Measurements from ENCODE around the gene PPP1R16B. TPM values are rescaled to one million over a fixed set of nuclear protein-coding genes. Genes with fewer than 3 reads are reported as not detected.
A peak's percentile ranks its signal among the peaks of the same experiment; 100 is the strongest.

The PPP1R16B gene
- total and polyA plus RNA-seq, 4 experiments from 2014 or later, result 17.3 to 55.1 (median 45.5) TPM

DNA sequence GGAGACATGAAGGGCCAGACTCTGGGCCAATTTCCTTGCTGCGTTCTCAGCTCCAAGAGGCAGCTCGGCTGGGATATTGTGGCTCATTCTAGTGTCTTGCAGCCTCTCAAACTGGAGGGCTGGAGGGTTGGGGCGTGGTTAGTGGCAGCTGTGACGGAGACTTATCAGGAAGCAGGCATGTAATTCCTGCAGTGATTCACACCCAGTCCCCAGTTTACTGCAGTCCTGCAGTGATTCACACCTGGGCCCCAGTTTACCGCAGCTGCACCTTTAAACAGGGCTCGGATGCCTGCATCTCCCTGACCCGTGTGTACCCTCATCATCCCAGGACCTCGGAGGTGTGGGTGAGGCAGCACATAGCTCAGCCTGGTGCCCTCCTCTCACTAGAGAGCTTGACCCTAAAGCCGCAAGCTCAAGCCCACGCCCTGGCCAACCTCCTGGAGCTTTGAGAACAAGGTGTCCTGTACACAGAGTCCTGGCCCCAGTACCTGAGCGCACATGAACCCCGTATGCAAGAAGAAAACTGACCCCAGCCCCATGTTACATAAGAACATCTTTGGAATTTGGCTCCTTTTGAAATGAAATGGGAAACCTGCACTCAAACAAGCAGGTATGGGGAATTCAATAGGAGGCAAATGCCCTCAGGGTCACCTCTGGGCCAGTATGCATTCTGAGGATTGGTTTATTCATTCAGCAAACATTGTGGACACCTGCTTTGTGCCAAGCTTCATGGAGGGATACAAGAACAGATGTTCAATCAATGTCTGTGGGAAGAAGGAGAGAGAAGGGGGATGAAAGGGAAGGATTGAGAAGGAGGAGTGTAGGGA, 65.4 kb downstream of the PPP1R16B start:
- no peaks in the 10 kb centered on the region for H3K9me3 Mint-ChIP-seq
- H3K4me1 Mint-ChIP-seq, result peaks cover 56 to 84% (median 68%) of the 10 kb centered on the region in 4 donors
- ChIA-PET POLR2A (ENCODE audit: partially characterized antibody) (interaction anchor here (7.2 to 8.0 kb wide), 2 partner anchors 29 to 64 kb away, joined by 185 to 196 read pairs; partner anchors contain the start of gene PPP1R16B), CTCF (ENCODE audit: partially characterized antibody) (interaction anchor here (0.9 to 15.8 kb wide), 5 partner anchors 10 to 66 kb away, joined by 3 to 159 read pairs (median 5); partner anchors contain the start of gene PPP1R16B)
- no peak overlapping the region for H3K4me3 ChIP-seq (ENCODE audit: low read length in 2 of 2)
- H3K27ac ChIP-seq (ENCODE audit: low read depth, low read length), result peak overlapping the region; percentile 24
- peaks cover 3 to 22% of the 10 kb centered on the region in 2 donors for H3K36me3 Mint-ChIP-seq
- peaks cover 60% of the 10 kb centered on the region for H3K4me1 ChIP-seq (ENCODE audit: insufficient read depth, low read length)
- H3K9me3 ChIP-seq (ENCODE audit: control insufficient read depth in 1 of 2, low read length in 2 of 2), result no peaks in the 10 kb centered on the region
- H3K27ac Mint-ChIP-seq, result peak overlapping the region; percentile 78 to 100 (median 91)
- peak overlapping the region; percentile 55 to 78 (median 62) for H3K4me3 Mint-ChIP-seq
- no peaks in the 10 kb centered on the region for H3K36me3 ChIP-seq (ENCODE audit: insufficient read depth, low read length)
- no peaks in the 10 kb centered on the region for H3K27me3 Mint-ChIP-seq
- DNase-seq, result peak in 1 of 5 donors; percentile 64
- no peaks in the 10 kb centered on the region for H3K27me3 ChIP-seq (ENCODE audit: insufficient read depth, low read length)
- intact Hi-C loops (cut with micrococcal nuclease), result no loop called here

DNA sequence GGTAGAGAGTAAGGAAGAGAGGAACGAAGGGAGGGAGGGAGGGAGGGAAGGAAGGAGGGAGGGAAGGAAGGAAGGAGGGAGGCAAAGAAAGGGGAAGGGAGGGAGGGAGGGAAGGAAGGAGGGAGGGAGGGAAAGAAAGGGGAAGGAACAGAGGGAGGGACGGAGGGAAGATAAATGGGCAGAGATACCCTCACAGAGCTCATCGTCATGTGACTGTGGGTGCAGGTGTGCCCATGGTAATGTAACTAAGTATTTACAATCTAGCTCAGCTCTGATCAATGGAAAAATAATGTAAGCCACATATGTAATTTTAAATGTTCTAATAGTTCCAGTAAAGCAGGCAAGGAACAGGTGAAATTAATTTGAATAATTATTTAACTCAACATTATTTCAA, 66.1 kb downstream of the PPP1R16B start:
- Histone ChIP-seq H3K9me3 (ENCODE audit: control insufficient read depth in 1 of 2, low read length in 2 of 2) (no peaks in the 10 kb centered on the region), H3K27ac (ENCODE audit: low read depth, low read length) (no peak overlapping the region), H3K27me3 (ENCODE audit: insufficient read depth, low read length) (no peaks in the 10 kb centered on the region), H3K4me1 (ENCODE audit: insufficient read depth, low read length) (peaks cover 66% of the 10 kb centered on the region), H3K36me3 (ENCODE audit: insufficient read depth, low read length) (no peaks in the 10 kb centered on the region), H3K4me3 (ENCODE audit: low read length in 2 of 2) (no peak overlapping the region)
- Mint-ChIP-seq H3K36me3 (peaks cover 3 to 22% of the 10 kb centered on the region in 2 donors), H3K4me3 (peak overlapping the region in 6 of 8 donors; percentile 46 to 84 (median 72)), H3K27me3 (no peaks in the 10 kb centered on the region), H3K4me1 (peaks cover 61 to 89% (median 73%) of the 10 kb centered on the region in 4 donors), H3K9me3 (no peaks in the 10 kb centered on the region), H3K27ac (peak overlapping the region in 6 of 7 donors; percentile 36 to 100 (median 92))
- intact Hi-C loops (cut with micrococcal nuclease), result no loop called here
- DNase-seq, result no peak
- ChIA-PET POLR2A (ENCODE audit: partially characterized antibody) (interaction anchor here (5.4 to 8.0 kb wide), 3 partner anchors 21 to 65 kb away, joined by 59 to 196 read pairs (median 185); partner anchors contain the start of gene PPP1R16B), CTCF (ENCODE audit: partially characterized antibody) (interaction anchor here (0.9 to 15.8 kb wide), 7 partner anchors 11 to 66 kb away, joined by 3 to 159 read pairs (median 5); partner anchors contain the start of gene PPP1R16B)

DNA sequence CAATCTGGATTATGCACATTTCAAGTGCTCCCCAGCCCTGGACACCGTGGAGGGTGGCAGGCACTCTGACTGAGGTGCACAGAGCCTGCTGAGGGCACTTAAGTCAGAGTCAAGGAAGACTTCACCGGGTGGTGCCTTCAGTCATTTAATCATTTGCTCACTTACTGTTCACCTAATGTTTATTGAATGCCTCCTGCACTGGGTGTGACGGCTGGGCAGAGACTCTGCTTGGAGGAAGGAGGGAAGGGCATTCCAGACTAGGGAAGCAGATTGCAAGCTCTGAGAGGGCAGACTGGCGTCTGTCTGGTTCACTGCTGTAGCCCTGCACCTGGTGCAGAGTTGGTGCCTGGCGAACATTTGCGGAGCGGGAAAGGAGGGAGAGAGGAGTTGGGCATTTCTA, 66.5 kb downstream of the PPP1R16B start:
- CTCF ChIA-PET (ENCODE audit: partially characterized antibody), result interaction anchor here (1.6 to 15.8 kb wide), 6 partner anchors 11 to 120 kb away, joined by 4 to 159 read pairs (median 21); partner anchors contain the start of gene PPP1R16B
- intact Hi-C loops (cut with micrococcal nuclease), result loop anchor here (2.0 kb wide), 1 partner anchor 13 kb away; no protein-coding TSS in a partner anchor

DNA sequence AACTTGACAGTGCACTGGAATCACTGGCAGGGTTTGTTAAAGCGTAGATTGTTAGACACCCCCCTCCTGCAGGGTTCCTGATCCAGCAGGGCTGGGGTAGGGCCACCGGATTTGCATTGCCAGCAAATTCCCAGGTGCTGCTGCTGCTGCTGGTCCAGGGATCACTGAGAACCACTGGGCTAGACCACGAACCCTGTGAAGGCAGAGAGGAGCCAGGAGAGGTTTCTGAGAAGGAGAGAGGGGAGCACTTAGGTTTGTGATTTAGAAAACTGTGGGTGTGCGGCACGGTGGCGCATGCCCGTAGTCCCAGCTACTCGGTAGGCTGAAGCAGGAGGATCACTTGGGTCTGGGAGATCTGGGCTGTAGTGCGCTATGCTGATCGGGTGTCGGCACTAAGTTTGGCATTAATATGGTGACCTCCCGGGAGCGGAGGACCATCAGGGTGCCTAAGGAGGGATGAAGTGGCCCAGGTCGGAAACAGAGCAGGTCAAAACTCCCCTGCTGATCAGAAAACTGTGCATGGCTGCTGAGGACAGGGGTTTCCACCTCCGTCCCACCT, 67.1 kb downstream of the PPP1R16B start:
- ChIA-PET POLR2A (ENCODE audit: partially characterized antibody) (interaction anchor here (0.5 to 8.0 kb wide), 10 partner anchors 10 to 122 kb away, joined by 3 to 196 read pairs (median 10); partner anchors contain the start of genes DHX35 and PPP1R16B), CTCF (ENCODE audit: partially characterized antibody) (interaction anchor here (1.5 to 15.8 kb wide), 7 partner anchors 12 to 121 kb away, joined by 4 to 159 read pairs (median 6); partner anchors contain the start of gene PPP1R16B)
- peaks cover 3 to 20% of the 10 kb centered on the region in 2 donors for H3K36me3 Mint-ChIP-seq
- H3K4me3 Mint-ChIP-seq, result peak overlapping the region; percentile 78 to 97 (median 90)
- peaks cover 61 to 92% (median 78%) of the 10 kb centered on the region in 4 donors for H3K4me1 Mint-ChIP-seq
- Histone ChIP-seq H3K4me1 (ENCODE audit: insufficient read depth, low read length) (peaks cover 74% of the 10 kb centered on the region), H3K27me3 (ENCODE audit: insufficient read depth, low read length) (no peaks in the 10 kb centered on the region), H3K36me3 (ENCODE audit: insufficient read depth, low read length) (no peaks in the 10 kb centered on the region), H3K27ac (ENCODE audit: low read depth, low read length) (peak overlapping the region; percentile 75), H3K9me3 (ENCODE audit: control insufficient read depth in 1 of 2, low read length in 2 of 2) (no peaks in the 10 kb centered on the region), H3K4me3 (ENCODE audit: low read length in 2 of 2) (peak overlapping the region; percentile 18 to 45)
- H3K27me3 Mint-ChIP-seq, result no peaks in the 10 kb centered on the region
- no peaks in the 10 kb centered on the region for H3K9me3 Mint-ChIP-seq
- peak overlapping the region; percentile 97 to 100 (median 99) for H3K27ac Mint-ChIP-seq
- intact Hi-C loops (cut with micrococcal nuclease), result loop anchor here (1.0 to 2.0 kb wide), 2 partner anchors 9 to 14 kb away; no protein-coding TSS in a partner anchor
- no peak for DNase-seq

More for the DNA sequence above, 66.5 kb downstream of the PPP1R16B start:
- H3K4me1 ChIP-seq (ENCODE audit: insufficient read depth, low read length), result peaks cover 71% of the 10 kb centered on the region
- POLR2A ChIA-PET (ENCODE audit: partially characterized antibody), result interaction anchor here (1.3 to 8.0 kb wide), 7 partner anchors 9 to 90 kb away, joined by 4 to 196 read pairs (median 59); partner anchors contain the start of genes DHX35 and PPP1R16B
- H3K36me3 ChIP-seq (ENCODE audit: insufficient read depth, low read length), result no peaks in the 10 kb centered on the region
- peaks cover 3 to 19% of the 10 kb centered on the region in 2 donors for H3K36me3 Mint-ChIP-seq
- no peaks in the 10 kb centered on the region for H3K27me3 ChIP-seq (ENCODE audit: insufficient read depth, low read length)
- H3K27ac ChIP-seq (ENCODE audit: low read depth, low read length), result peak overlapping the region; percentile 75
- H3K27ac Mint-ChIP-seq, result peak overlapping the region; percentile 97 to 100 (median 99)
- no peaks in the 10 kb centered on the region for H3K9me3 ChIP-seq (ENCODE audit: control insufficient read depth in 1 of 2, low read length in 2 of 2)
- no peaks in the 10 kb centered on the region for H3K9me3 Mint-ChIP-seq
- peaks cover 61 to 89% (median 77%) of the 10 kb centered on the region in 4 donors for H3K4me1 Mint-ChIP-seq
- H3K4me3 Mint-ChIP-seq, result peak overlapping the region; percentile 78 to 97 (median 90)
- H3K27me3 Mint-ChIP-seq, result no peaks in the 10 kb centered on the region
- DNase-seq, result peak in 1 of 5 donors; percentile 43
- peak overlapping the region; percentile 18 to 45 for H3K4me3 ChIP-seq (ENCODE audit: low read length in 2 of 2)

DNA sequence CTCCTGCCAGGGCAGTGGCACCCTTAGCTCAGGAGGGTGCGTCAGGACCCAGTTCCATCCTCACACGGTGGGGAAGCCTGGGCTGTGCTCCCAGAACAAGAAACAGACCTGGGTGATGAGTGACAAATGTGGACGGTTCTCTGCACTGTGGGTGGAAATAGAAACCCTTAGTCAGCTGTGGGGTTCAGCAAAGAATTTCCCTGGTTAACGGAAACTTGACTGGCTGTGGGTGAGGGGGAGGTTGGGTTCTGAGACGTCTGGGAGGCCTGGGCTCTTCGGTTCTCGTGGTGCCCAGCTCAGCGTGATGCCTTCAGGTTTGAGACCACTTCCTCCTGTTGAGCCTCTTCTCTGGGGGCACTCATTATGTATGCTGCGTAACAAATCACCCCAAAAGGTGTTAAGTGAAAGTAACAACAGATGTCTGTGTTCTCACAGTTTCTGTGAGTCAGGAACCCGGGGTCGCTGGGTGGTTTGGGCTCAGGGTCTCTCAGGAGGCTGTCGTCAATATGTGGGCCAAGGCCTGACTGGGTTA, 67.6 kb downstream of the PPP1R16B start:
- H3K4me1 ChIP-seq (ENCODE audit: insufficient read depth, low read length), result peaks cover 80% of the 10 kb centered on the region
- peak overlapping the region; percentile 97 to 100 (median 99) for H3K27ac Mint-ChIP-seq
- peak overlapping the region; percentile 75 for H3K27ac ChIP-seq (ENCODE audit: low read depth, low read length)
- H3K36me3 ChIP-seq (ENCODE audit: insufficient read depth, low read length), result no peaks in the 10 kb centered on the region
- POLR2A ChIA-PET (ENCODE audit: partially characterized antibody), result interaction anchor here (0.5 to 8.0 kb wide), 11 partner anchors 10 to 123 kb away, joined by 3 to 196 read pairs (median 8); partner anchors contain the start of genes DHX35 and PPP1R16B
- no peaks in the 10 kb centered on the region for H3K27me3 Mint-ChIP-seq
- H3K36me3 Mint-ChIP-seq, result peaks cover under 1 to 19% of the 10 kb centered on the region in 2 donors
- DNase-seq, result peak; percentile 71 to 92 (median 76)
- intact Hi-C loops (cut with micrococcal nuclease), result loop anchor here (1.0 to 2.0 kb wide), 2 partner anchors 10 to 14 kb away; no protein-coding TSS in a partner anchor
- CTCF ChIA-PET (ENCODE audit: partially characterized antibody), result interaction anchor here (0.8 to 15.8 kb wide), 8 partner anchors 11 to 121 kb away, joined by 3 to 159 read pairs (median 6); partner anchors contain the start of gene PPP1R16B
- no peaks in the 10 kb centered on the region for H3K27me3 ChIP-seq (ENCODE audit: insufficient read depth, low read length)
- peaks cover 62 to 94% (median 81%) of the 10 kb centered on the region in 4 donors for H3K4me1 Mint-ChIP-seq
- H3K9me3 ChIP-seq (ENCODE audit: control insufficient read depth in 1 of 2, low read length in 2 of 2), result no peaks in the 10 kb centered on the region
- no peaks in the 10 kb centered on the region for H3K9me3 Mint-ChIP-seq
- peak overlapping the region; percentile 78 to 97 (median 90) for H3K4me3 Mint-ChIP-seq
- H3K4me3 ChIP-seq (ENCODE audit: low read length in 2 of 2), result peak overlapping the region; percentile 18 to 45

DNA sequence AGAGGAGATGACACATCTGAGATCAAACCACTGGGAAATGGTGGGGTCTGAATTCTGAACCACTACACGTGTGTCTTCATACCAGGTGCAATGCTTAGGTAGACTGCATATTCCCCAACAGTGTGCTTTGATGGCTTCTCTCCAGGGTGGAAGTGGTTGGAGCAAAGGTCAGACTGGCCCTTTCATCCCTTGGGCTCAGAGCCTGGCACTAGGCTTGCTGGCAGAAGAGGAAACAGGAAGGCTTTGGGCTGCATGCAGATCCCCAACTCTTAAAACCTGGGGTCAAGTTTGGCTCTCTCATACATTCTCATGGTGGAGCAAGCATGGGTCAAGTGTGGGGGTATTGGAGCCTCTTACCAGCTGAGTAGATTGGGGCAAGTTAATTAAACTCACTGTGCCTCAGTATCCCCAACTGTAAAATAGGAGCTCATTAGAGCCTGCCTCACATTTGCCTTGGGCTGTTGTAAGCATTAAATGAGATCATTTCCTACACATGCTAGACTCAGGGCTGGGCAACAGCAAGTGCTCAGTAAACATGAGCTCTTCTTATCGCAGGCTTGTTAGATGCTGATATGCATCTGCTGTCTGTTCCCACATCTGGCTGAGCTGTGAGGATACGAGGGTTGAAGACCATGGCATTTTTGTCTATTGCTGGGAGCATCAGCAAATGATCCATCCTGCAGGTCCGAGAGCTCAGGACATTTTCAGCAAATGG, 69.1 kb downstream of the PPP1R16B start:
- DNase-seq, result peak; percentile 40 to 77 (median 54)
- no peaks in the 10 kb centered on the region for H3K36me3 ChIP-seq (ENCODE audit: insufficient read depth, low read length)
- Mint-ChIP-seq H3K27me3 (no peaks in the 10 kb centered on the region), H3K27ac (peak overlapping the region; percentile 97 to 100 (median 99)), H3K36me3 (peaks cover 0 to 16% of the 10 kb centered on the region in 2 donors), H3K4me3 (peak overlapping the region; percentile 86 to 95 (median 88)), H3K4me1 (peaks cover 68 to 99% (median 86%) of the 10 kb centered on the region in 4 donors), H3K9me3 (no peaks in the 10 kb centered on the region)
- ChIA-PET CTCF (ENCODE audit: partially characterized antibody) (interaction anchor here (0.6 to 15.8 kb wide), 11 partner anchors 9 to 175 kb away, joined by 3 to 159 read pairs (median 4); partner anchors contain the start of gene PPP1R16B), POLR2A (ENCODE audit: partially characterized antibody) (interaction anchor here (0.6 to 8.0 kb wide), 19 partner anchors 7 to 143 kb away, joined by 3 to 196 read pairs (median 9); partner anchors contain the start of genes ACTR5, DHX35 and PPP1R16B)
- intact Hi-C loops (cut with micrococcal nuclease), result loop anchor here (1.0 to 2.0 kb wide), 4 partner anchors 18 to 126 kb away; partner anchors contain the start of genes ACTR5 and PPP1R16B
- H3K4me1 ChIP-seq (ENCODE audit: insufficient read depth, low read length), result peaks cover 91% of the 10 kb centered on the region
- H3K9me3 ChIP-seq (ENCODE audit: control insufficient read depth in 1 of 2, low read length in 2 of 2), result no peaks in the 10 kb centered on the region
- no peaks in the 10 kb centered on the region for H3K27me3 ChIP-seq (ENCODE audit: insufficient read depth, low read length)
- H3K27ac ChIP-seq (ENCODE audit: low read depth, low read length), result peak overlapping the region; percentile 75
- H3K4me3 ChIP-seq (ENCODE audit: low read length in 2 of 2), result peak overlapping the region; percentile 33 to 48
